HG03108 (cell line): ENCODE measurements around the gene PDIK1L.
"Not testable (repeated sequence)": the region's sequence is repeated elsewhere in the genome, so short reads cannot be mapped to it uniquely, and the experiment has no call there.

ENCODE experiments used
- ATAC-seq: cut with Tn5 transposase; IDR thresholded peaks from one replicate; pipeline ENCODE4 v1.9.1; 2021; ENCODE audit warnings: moderate library complexity; ENCODE audit not compliant: unreplicated experiment

PDIK1L gene

DNA sequence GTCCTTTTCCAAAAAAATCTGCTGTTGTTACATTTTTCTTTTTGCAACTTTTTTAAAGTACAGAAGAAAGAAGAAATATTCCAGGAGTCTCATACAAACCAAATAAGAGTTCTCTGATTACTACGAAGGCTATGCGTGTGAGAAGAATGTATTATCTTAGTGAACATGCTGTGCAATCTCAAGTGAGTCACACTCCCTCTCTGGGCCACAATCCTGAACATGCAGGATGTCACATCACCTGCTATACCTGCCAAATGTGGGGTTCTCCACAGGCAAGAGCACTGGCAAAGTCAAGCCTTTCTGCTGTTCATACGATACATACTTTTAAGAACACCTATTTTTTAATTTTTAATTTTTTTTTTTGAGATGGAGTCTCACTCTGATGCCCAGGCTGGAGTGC is 22.5 kb upstream of the PDIK1L start:
- no peak for ATAC-seq

DNA sequence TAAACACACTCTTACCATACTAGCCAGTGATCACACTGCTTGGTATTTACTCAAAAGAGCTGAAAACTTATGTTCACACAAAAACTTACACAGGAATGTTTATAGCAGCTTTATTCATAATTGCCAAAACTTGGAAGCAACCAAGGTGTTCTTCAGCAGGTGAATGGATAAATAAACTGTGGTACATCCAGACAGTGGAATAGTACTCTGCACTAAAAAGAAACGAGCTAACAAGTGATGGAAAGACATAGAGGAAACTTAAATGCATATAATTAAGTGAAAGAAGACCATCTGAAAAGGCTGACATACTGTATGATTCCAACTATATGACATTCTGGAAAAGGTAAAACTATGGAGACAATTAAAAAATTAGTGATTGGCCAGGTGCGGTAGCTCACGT is 20.7 kb upstream of the PDIK1L start:
- no peak for ATAC-seq

DNA sequence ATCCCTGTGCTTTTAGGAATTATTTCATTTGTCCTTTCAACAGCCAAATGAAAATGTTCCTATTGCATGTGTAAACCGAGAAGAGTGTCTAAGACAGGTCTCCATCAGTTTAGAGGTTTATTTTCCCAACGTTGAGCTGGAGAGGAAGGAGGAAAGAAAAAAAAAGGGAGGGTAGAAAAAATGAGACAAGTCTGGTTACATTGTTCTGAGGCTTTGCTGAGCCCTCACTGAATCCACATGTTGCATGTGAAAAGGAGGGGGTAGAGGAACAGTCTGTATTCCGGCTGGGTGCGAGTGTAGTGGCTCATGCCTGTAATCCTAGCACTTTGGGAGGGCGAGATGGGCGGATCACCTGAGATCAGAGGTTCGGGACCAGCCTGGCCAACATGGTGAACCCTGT is 19.2 kb upstream of the PDIK1L start:
- ATAC-seq: no peak

DNA sequence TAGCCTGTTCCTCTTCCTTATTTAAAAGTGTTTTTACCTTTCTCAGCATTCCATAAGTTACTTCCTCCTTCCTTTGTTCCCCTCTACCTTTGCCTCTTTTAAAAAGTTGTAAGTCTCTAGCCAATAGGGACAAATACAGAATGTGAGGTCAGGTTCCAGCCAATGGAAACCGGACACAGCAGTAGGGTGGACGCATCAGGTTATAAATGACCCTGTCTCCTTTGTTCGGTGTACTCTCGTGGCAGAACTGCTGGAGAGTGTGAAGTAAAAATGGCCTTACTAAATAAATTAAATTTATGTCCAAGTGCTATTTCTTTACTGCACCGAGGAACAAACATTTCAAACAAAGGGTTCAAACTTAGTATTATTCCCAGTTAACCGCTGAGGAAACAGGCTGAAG is 18.1 kb upstream of the PDIK1L start:
- ATAC-seq: not testable (repeated sequence)

DNA sequence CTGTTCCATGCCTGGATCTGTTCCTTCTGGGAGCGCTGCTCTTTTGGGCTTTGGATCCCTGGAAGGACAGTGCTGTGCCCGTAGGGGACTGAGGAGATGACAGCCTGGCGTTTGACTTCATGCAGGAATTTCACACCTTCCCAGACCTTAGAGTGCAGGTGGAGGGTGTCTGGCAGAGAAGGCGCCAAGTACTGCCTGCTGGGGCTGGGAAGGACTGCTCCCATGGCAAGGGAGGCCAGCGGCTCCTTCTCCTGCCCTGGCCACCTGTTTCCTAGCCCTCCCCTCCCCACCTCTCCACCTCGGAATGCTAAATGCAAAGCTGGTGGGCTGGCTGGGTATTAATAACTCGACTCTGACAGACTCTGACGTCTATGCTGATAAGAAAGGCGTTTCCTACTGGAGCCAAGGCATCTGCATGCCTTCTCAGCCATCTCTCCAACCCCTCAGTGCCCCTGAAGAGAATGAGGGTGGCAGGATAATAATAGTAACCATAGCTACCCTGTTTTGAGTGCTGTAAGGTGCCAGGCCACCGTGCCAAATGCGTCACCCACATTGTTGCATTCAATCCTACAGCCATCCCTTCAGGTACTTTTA is 17.5 kb upstream of the PDIK1L start:
- no peak for ATAC-seq

DNA sequence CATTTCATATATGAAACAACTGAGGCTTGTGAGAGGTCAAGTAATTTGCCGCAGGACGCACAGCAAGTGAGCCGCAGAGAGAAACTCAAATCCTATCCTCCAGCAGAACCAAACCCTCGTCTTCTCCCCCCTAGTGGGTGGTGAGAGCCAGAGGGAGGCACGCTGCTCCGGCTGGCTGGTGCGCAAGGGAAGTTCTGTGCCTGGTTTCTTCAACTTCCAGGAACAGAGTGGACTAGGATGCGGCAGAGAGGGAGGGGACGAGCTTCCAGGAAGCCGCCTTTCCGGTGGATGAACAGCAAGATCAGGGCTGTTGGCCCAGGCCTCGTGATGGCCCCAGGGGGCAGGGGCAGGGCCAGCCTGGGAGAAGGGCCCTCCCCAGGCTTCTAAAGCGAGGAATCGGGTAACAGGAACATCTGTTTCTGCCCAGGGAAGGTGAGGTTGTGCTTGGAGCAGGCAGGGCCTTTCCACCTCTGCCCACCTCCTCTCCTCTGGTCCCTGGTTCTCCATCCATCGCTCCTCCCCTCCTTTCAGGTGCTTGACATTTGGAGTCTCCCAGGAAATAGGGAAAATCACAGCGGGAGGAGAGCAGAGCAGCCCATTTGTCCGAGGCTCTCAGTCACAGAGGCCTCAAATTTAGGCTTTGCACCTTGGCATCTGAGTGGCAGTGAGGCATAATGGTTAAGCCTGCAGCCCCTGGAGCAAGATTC is 16.8 kb upstream of the PDIK1L start:
- no peak for ATAC-seq

DNA sequence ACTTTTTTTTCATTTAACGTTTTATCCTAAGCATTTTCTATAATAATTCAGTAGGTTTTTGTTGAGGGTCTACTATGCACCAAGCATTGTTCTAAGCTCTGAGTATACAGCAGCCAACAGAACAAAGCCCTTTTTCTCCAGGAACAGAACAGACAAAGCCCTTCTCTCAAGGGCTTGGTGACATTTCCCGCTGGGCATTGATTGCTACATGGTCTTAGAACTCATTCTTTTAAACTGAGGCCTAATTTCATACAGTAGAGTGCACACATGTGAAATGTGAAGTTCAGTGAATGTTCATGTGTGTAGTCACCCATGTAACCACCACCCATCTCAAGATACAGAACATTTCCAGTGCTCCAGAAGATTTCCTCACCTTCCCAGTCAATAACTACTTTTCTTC is 15.2 kb upstream of the PDIK1L start:
- no peak for ATAC-seq

DNA sequence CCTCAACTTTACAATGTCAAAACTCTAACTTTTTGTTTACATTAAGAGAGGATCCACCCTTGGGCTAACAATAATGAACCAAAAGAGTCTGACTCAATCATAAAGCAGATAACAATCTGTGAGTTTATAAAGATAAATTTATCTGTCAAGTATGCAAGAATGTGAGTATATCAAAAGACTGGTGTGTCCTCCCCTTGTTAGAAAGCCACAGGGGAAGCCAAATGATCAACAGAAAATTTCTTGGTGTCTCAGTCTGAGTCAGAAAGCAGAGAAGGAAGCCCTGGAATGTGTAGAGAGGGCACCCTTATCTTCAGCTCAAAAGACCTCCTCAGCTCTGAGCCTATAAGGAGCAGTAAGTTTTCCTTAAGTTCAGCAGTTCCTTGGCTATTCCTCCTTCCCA is 13.9 kb upstream of the PDIK1L start:
- ATAC-seq: no peak

DNA sequence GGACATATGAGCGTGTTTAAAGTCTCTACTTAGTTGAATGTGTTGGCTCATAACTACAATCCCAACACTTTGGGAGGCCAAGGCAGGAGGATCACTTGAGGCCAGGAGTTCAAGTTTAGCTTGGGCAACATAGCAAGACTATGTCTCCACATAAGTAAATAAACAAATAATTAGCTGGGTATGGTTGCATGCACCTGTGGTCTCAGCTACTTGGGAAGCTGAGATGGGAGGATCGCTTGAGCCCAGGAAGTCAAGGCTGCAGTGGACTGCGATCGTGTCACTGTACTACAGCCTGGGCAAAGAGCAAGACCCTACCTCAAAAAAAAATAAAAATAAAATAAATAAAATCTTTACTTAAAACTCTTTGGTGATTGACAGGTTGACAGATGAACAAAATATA is 13.0 kb upstream of the PDIK1L start:
- ATAC-seq: no peak

DNA sequence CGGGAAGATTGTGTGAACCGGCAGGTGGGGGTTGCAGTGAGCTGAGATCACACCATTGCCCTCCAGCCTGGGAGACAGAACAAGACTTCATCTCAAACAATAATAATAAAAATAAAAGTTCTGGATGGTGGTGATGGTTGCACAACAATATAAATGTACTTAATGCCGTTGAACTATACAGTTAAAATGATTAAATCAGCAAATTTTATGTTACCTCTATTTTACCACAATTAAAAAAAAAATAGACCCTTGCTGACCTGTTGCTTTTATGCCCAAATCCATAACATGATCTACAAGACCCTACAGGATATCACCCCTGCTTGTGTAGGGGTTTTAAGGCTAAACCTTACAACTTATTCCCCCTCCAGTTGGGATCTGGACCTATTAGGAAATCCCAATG is 11.8 kb upstream of the PDIK1L start:
- no peak for ATAC-seq

DNA sequence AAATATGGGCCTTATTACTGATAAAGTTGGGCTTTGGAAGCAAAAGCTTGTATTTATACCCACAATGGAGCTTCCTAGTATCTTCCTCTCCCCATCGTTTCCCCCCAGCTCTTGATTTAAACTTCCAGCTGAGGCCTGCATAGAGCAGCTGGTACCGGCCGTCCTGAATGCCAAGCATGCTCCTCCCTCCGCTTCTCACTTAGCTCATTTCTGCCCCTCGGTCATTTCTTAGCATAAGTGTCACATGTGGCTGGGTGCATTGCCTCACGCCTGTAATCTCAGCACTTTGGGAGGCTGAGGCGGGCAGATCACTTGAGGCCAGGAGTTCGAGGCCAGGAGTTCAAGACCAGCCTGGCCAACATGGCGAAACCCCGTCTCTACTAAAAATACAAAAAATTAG is 11.4 kb upstream of the PDIK1L start:
- ATAC-seq: not testable (repeated sequence)

DNA sequence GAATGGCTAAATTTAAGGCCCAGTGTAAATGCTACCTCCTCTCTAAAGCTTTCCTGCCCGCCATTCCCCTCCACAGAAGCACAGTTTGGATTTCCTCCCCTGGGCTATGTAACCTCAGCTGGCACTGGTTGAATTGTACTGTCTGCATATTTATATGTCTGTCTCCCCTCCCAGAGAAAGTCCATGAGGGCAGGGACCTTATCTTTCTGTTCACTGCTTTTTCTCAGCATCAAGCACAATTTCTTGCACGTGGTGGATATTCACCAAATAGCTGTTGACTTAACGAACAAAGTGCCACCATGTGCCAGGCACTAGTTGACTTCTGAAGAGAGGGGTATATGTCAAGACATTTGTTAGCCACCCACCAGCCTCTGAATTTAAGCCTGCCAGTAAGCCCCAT is 9.5 kb upstream of the PDIK1L start:
- no peak for ATAC-seq

DNA sequence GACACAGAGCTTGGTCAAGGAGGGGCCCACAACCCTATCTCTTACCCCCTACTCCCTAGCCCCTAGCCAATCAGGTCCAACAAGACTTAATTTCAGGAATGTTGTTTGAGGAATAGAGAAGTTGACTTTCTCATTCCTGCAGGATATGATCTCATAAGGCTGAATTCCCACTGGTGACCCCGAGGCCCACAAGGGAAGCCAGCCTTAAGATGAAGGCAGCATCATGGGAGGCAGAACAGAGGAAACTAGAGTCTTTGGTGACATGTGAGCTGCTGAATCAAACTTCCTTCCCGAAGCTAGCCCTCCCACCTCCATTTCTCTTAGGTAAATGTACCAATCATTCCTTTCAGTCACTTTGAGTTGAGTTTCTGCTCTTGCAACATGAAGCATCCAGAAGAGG is 9.1 kb upstream of the PDIK1L start:
- ATAC-seq: no peak

DNA sequence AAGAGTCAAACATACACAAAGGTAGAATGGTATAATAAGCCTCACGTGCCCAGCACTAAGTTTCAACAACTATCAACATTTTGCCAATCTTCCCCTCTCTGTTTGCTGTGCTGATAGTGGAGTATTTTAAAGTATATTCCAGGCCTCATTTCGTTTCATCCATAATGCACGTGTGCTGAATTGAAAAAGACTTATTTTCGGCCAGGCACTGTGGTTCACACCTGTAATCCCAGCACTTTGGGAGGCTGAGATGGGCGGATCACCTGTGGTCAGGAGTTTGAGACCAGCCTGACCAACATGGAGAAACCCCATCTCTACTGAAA is 6.4 kb upstream of the PDIK1L start:
- ATAC-seq: not testable (repeated sequence)

DNA sequence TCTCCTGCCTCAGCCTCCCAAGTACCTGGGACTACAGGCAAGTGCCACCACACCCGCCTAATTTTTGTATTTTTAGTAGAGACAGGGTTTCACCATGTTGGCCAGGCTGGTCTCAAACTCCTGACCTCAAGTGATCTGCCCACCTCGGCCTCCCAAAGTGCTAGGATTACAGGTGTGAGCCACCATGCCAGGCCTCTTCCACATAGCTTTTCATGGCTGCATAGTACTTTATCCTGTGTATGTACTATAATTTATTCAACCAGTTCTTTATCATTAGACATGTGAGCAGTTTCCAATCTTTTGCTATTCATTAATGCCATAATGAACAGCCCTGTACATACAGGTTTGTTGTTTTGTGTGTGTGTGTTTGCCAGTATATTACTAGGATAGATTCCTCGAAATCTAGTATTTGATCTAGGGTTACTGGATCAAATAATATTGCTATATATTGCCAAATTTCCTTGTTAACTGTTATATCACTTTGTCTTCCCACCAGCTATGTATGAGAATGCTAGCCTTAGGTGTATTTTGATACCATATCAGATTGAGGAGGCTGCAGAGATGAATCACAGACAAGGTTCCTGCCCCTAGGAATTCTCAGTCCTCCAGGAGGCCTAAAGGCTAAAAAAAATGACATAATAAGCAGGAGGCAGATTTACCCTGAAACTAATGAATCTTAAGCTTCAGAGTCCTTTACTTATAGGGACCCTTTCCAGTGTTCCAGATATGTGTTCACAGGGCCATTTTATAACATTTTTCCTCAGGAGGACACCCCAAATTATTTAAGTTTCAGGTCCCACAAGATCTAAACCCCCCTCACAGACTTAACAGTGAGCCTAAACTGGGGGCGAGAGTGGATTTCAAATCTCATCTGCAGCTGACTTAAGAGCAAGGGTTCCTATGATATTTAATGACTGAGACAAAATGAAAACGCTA is 2.1 kb upstream of the PDIK1L start:
- no peak for ATAC-seq

DNA sequence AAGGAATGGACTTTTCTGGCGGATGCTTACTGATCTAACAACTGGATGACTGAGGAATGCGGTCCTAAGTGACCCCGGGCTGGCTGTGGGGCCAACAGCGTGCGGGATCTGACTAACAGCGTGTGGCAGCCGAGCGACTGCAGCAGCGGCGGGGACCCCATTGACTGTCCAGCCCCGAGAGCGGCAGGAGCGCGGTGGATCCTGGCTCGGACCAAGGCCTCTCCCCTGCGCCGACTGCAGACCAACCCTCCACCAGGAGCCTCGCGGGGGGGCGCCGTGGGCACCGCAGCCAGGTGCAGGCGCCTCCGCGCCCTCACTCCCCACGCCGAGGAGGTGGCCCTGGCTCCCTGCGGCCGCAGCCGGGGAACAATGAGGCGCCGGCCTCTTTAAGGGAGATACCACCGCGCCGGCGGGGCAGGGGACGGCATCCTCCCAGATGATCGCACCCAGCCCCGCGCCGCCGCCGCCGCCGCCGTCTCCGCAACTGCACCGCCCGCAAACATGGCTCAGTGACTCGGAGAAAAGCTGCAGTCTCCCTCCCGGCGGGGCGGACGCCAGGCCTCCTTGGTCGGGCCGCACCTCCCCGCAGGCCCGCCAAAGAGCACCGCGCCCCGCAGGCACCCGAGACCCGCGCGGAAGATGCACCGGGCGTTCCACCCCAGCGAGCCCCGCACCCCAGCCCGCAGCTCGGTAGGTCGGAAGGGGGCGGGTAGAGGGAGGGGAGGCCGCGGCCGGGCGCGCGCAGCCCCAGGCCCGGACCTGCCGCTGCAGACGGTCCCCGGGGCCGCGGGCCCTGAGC is 694 bp upstream of the PDIK1L start:
- ATAC-seq: peak; percentile 31

DNA sequence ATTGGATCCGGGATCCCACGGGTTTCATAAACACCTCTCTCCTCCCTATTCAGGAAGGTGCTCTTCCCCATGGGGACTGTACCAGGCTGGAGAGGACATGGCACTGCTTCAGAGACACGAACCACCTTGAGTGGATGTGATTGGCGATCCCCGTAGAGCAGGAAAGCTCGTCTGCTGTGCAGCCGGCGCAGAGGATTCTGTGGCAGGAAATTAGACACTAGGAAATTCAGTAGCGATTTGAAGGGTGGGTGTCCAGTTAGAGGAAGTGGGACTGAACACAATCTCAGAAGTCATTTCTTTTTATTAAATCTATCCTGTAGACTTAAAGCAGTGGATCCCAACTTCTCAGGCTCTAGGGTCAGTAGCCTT is 767 bp downstream of the PDIK1L start:
- peak; percentile 11 for ATAC-seq

DNA sequence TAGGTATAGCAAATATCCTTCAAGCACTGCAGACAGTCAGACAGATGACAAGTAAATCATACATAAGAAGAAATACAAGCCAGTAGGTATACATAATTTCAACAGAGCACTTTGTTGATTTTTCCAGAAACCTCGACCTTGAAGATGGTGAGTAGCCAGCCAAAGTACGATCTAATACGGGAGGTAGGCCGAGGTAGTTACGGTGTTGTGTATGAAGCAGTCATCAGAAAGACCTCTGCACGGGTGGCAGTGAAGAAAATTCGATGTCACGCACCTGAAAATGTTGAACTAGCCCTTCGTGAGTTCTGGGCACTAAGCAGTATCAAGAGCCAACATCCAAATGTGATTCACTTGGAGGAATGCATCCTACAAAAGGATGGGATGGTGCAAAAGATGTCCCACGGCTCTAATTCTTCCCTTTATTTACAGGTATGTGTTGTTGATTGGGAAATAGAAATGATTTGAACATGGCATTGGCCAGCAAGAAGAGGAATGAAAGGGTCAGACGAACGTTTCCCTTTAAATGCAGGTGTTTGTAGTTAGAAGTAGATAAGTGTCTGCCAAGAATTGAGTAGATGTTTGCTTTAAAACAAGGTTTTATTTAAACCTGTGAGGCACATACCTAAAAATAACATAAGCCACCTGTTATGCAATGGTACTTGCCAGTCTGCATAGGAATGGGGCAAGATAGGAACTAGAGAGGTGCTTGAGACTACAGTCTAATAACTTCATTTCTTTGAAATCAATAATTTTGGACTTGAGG is 2.7 kb downstream of the PDIK1L start:
- ATAC-seq: no peak

DNA sequence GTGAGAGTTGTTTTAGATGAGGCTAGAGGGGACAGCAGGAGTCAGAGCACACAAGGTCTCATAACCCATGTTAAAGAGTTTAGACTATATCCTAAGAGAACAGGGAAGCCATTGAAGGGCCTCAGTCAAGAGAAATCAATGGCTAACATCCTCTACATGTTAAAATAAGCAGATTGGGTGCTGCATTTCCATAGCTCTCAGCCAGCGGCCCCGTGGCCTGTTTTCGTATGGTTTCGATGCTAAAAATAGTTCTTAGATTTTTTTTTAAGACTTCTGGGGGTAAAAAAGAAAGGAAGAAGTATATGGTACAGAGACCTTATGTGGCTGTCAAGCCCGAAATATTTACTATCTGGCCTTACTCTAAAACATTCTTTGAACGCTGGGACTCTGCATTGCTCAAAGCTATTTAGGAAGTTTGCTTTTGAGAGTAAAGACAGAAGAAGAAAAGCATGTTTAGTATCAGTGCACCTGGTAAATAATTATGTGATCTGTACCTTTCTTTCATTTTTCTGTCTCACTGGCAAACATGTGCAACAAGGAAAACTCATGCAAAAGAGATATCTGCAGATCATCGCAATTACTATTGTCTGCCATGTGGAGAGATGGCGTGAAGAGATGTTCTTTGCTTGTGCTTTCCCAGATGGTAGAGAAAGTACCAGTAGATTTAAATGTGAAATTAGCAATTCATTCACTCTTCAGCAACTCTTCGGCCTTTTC is 8.4 kb downstream of the PDIK1L start:
- no peak for ATAC-seq
